Ishikawa (cell line): ENCODE data around the gene GRK1.

Experiments used
- CEBPB ChIP-seq: IDR thresholded peaks from 2 replicates; pipeline ENCODE4 v1.6.1; 2012
- CREB1 ChIP-seq: IDR thresholded peaks from 2 replicates; pipeline ENCODE4 v1.6.1; 2012; ENCODE audit warnings: low read depth
- EGR1 ChIP-seq: IDR thresholded peaks from 2 replicates; pipeline ENCODE4 v1.6.1; 2012
- EP300 ChIP-seq: IDR thresholded peaks from 2 replicates; pipeline ENCODE4 v1.6.1; 2012; ENCODE audit warnings: borderline replicate concordance
- FOXM1 ChIP-seq: IDR thresholded peaks from 2 replicates; pipeline ENCODE4 v1.6.1; 2012; ENCODE audit warnings: low read depth, borderline replicate concordance
- NFIC ChIP-seq: IDR thresholded peaks from 2 replicates; pipeline ENCODE4 v1.6.1; 2012
- RAD21 ChIP-seq: IDR thresholded peaks from 2 replicates; pipeline ENCODE4 v1.6.1; 2012; ENCODE audit warnings: low read depth
- TAF1 ChIP-seq: IDR thresholded peaks from 2 replicates; pipeline ENCODE4 v1.6.1; 2012; ENCODE audit warnings: low read depth, mild to moderate bottlenecking
- TCF12 ChIP-seq: IDR thresholded peaks from 2 replicates; pipeline ENCODE4 v1.6.1; 2012; ENCODE audit warnings: low read depth
- TEAD4 ChIP-seq: IDR thresholded peaks from 2 replicates; pipeline ENCODE4 v1.6.1; 2012
- YY1 ChIP-seq: IDR thresholded peaks from 2 replicates; pipeline ENCODE4 v1.6.1; 2012; ENCODE audit warnings: low read depth
- ZBTB7A ChIP-seq: IDR thresholded peaks from 2 replicates; pipeline ENCODE4 v1.6.1; 2012; ENCODE audit warnings: low read depth
- TF ChIP-seq, protein P1 (sequence below): IDR thresholded peaks from 2 replicates; pipeline ENCODE4 v1.6.1; 2012; ENCODE audit warnings: low read depth, mild to moderate bottlenecking
- TF ChIP-seq, protein P2 (sequence below): IDR thresholded peaks from 2 replicates; pipeline ENCODE4 v1.6.1; 2012
- TF ChIP-seq, protein P3 (sequence below): IDR thresholded peaks from 2 replicates; pipeline ENCODE4 v1.6.1; 2012

Gene GRK1

DNA sequence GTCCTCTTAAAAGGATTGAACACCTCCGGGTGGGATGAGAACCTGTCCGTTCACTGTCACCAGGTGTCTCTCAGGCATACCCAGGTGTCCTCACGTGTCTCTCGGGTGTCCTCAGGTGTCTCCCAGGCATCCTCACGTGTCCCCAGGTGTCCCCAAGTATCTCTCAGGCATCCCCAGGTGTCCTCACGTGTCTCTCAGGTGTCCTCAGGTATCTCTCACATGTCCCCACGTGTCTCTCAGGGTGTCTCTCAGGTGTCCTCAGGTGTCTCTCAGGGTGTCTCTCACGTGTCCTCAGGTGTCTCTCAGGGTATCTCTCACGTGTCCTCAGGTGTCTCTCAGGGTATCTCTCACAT is 42.8 kb upstream of the GRK1 start:
- no peak for TF ChIP-seq RAD21

DNA sequence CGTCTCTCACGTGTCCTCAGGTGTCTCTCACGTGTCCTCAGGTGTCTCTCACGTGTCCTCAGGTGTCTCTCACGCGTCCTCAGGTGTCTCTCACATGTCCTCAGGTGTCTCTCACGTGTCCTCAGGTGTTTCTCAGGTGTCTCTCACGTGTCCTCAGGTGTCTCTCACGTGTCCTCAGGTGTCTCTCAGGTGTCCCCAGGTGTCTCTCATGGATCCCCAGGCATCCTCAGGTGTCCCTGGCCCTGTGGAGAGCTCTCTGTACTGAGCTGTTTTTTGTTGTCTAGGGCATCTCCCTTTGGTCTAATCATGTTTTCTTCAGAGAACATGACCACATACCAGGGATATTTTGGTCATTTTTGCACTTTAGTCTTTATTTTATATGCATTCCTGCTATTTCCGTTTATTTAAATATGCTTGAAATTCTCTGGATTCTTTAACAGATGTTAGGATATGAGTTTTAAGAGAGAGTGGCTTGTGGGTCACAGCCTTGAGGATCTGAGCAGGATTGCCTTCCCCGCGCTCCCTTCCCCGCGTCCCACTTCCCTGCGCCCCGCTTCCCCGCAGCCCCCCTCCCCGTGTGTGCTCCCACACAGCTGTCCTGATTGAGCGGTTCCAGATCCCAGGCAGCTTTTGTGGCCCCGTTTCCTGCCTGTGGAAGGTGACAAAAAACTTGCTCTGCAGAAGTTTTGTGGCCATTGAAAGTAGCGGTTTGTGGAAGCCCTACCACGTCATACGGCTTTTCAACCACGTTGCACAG is 40.9 kb upstream of the GRK1 start:
- TF ChIP-seq, protein P1, sequence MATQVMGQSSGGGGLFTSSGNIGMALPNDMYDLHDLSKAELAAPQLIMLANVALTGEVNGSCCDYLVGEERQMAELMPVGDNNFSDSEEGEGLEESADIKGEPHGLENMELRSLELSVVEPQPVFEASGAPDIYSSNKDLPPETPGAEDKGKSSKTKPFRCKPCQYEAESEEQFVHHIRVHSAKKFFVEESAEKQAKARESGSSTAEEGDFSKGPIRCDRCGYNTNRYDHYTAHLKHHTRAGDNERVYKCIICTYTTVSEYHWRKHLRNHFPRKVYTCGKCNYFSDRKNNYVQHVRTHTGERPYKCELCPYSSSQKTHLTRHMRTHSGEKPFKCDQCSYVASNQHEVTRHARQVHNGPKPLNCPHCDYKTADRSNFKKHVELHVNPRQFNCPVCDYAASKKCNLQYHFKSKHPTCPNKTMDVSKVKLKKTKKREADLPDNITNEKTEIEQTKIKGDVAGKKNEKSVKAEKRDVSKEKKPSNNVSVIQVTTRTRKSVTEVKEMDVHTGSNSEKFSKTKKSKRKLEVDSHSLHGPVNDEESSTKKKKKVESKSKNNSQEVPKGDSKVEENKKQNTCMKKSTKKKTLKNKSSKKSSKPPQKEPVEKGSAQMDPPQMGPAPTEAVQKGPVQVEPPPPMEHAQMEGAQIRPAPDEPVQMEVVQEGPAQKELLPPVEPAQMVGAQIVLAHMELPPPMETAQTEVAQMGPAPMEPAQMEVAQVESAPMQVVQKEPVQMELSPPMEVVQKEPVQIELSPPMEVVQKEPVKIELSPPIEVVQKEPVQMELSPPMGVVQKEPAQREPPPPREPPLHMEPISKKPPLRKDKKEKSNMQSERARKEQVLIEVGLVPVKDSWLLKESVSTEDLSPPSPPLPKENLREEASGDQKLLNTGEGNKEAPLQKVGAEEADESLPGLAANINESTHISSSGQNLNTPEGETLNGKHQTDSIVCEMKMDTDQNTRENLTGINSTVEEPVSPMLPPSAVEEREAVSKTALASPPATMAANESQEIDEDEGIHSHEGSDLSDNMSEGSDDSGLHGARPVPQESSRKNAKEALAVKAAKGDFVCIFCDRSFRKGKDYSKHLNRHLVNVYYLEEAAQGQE = no peak
- TF ChIP-seq, protein P2, sequence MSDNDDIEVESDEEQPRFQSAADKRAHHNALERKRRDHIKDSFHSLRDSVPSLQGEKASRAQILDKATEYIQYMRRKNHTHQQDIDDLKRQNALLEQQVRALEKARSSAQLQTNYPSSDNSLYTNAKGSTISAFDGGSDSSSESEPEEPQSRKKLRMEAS = no peak
- TF ChIP-seq EP300 (no peak), TAF1 (no peak), EGR1 (no peak), NFIC (no peak), TCF12 (no peak), RAD21 (no peak), CEBPB (no peak), ZBTB7A (no peak), YY1 (no peak), TEAD4 (no peak), FOXM1 (no peak), CREB1 (no peak)
- TF ChIP-seq, protein P3, sequence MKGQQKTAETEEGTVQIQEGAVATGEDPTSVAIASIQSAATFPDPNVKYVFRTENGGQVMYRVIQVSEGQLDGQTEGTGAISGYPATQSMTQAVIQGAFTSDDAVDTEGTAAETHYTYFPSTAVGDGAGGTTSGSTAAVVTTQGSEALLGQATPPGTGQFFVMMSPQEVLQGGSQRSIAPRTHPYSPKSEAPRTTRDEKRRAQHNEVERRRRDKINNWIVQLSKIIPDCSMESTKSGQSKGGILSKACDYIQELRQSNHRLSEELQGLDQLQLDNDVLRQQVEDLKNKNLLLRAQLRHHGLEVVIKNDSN = no peak

DNA sequence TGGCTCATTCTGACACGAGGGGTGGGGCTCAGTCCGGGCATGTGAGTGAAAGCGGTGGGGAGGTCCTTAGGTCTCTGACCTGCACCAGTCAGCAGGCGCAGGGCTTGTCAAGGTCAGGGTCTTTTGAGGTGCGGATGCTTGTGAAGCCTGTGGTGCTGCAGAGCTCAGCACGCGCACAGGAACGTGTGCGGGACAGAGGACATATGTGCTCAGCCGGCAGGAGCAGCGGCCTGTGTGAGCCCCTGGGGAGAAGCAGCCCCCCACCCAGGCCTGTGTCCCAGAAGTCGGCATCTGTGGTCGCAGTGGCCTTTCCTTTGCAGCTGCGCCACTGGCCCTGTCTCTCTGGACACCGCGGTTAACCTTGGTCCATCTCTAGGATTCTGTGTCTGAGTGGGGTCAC is 39.9 kb upstream of the GRK1 start:
- TF ChIP-seq NFIC (no peak), CREB1 (no peak), EGR1 (no peak), TCF12 (no peak), CEBPB (no peak), TAF1 (no peak)
- TF ChIP-seq, protein P1 = no peak

DNA sequence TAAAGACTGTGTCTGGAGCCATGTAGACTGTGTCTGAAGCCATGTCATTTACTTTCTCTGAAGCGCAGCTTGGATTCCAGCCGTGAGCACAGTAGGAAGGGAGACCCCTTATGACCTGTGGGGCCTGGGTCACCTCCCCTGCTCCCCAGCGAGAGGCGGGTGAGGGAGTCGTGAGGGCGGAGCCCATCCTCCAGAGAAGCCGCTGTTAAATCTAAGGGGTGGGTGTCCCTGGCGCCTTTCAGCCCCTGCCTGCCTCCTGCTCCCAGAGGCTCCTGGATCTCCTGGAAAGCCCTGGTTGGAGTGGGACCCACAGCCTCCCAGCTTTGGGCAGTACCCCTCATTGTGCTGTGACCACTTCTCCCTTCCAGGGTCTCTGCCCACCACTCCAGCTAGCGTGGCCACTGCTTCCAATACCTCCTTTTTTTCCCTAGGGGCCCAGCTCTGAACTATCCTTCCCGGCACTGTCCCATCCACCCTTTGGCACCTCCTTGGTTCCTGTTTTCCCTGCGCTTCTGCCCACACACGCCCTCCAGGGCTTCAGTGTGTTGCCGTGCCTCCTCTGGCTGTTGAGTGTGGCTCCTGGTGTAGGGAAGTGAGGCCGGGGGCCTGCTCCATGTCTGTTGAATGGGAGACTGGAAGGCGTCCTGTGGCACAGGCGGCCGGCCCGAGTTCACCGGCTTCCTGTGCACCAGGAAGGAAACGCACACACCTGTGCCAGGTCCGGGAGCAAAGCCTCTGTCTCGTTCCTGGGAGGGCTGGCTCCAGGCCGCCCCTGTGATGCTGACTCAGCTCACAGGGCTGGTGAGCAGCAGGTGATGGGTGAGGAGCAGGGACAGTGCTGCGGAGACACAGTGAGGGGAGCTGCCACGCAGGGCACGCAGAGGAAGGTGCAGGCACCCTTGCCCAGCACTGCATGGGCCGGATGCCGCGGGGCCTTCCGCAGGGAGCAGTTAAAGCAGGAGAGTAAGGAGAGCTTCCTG is 38.4 kb upstream of the GRK1 start:
- TF ChIP-seq, protein P2 = no peak
- TF ChIP-seq CEBPB (no peak), CREB1 (no peak), YY1 (no peak), TAF1 (no peak), EP300 (no peak), FOXM1 (no peak), RAD21 (no peak), TCF12 (no peak), NFIC (no peak), ZBTB7A (no peak)
- TF ChIP-seq, protein P1 = no peak
